IgD-negative memory B cell (primary cell): ENCODE measurements around the gene SERPINB2. TPM values are rescaled to one million over a fixed set of nuclear protein-coding genes. Genes with fewer than 3 reads are reported as not detected.
"Not testable (repeated sequence)": the region's sequence is repeated elsewhere in the genome, so short reads cannot be mapped to it uniquely, and the experiment has no call there.

ENCODE experiments used
- H3K27ac Mint-ChIP-seq, 3 donors: one replicate each; pipeline ENCODE4 v1.8.0; 2020 to 2022; ENCODE audit warnings: mild to moderate bottlenecking in 3 of 3, mixed read lengths in 3 of 3, moderate library complexity in 1 of 3
- H3K27me3 Mint-ChIP-seq: one replicate; pipeline ENCODE4 v1.8.0; 2021; ENCODE audit warnings: mixed read lengths
- H3K36me3 Mint-ChIP-seq: one replicate; pipeline ENCODE4 v1.8.0; 2020; ENCODE audit warnings: mild to moderate bottlenecking, mixed read lengths
- H3K4me1 Mint-ChIP-seq, 3 donors: one replicate each; pipeline ENCODE4 v1.8.0; 2020 to 2022; ENCODE audit warnings: mixed read lengths in 3 of 3, mild to moderate bottlenecking in 1 of 3
- H3K4me3 Mint-ChIP-seq, 4 donors: one replicate each; pipeline ENCODE4 v1.8.0; 2020 to 2022; ENCODE audit warnings: mild to moderate bottlenecking in 4 of 4, mixed read lengths in 4 of 4, moderate library complexity in 3 of 4
- H3K9me3 Mint-ChIP-seq, 3 donors: one replicate each; pipeline ENCODE4 v1.8.0; 2020 to 2021; ENCODE audit warnings: mixed read lengths in 3 of 3, mild to moderate bottlenecking in 1 of 3
- polyA plus RNA-seq: library from polyadenylated mRNA; unstranded; fragments of 300-500 nt; fragmentation: Illumina TruSeq; gene quantifications from one replicate; pipeline ENCODE4 v1.2.3, GENCODE V29; 2021

The SERPINB2 gene
- polyA plus RNA-seq, 1 donor from 2014 or later = not detected

- no peak overlapping the region for H3K4me3 Mint-ChIP-seq
- peaks cover 3 to 6% (median 3%) of the 10 kb centered on the region in 3 donors for H3K4me1 Mint-ChIP-seq
- H3K9me3 Mint-ChIP-seq = no peaks in the 10 kb centered on the region
- peaks cover 2% of the 10 kb centered on the region for H3K36me3 Mint-ChIP-seq
- H3K27me3 Mint-ChIP-seq = peaks cover 20% of the 10 kb centered on the region
- H3K27ac Mint-ChIP-seq = no peak overlapping the region
Measured at GRCh38 chr18:63940008-63940407, 52.5 kb downstream of the SERPINB2 start.

GRCh38 chr18:63940543-63941050 is 53.1 kb downstream of the SERPINB2 start:
- H3K4me1 Mint-ChIP-seq, H3K36me3 Mint-ChIP-seq, H3K9me3 Mint-ChIP-seq, H3K4me3 Mint-ChIP-seq, H3K27ac Mint-ChIP-seq: not testable (repeated sequence)
- H3K27me3 Mint-ChIP-seq = peaks cover 19% of the 10 kb centered on the region

- no peak overlapping the region for H3K27ac Mint-ChIP-seq
- H3K36me3 Mint-ChIP-seq = no peaks in the 10 kb centered on the region
- H3K4me3 Mint-ChIP-seq = peak overlapping the region in 1 of 4 donors; percentile 29
- H3K27me3 Mint-ChIP-seq = peaks cover 14% of the 10 kb centered on the region
- no peaks in the 10 kb centered on the region for H3K9me3 Mint-ChIP-seq
- H3K4me1 Mint-ChIP-seq = peaks cover 18 to 20% (median 19%) of the 10 kb centered on the region in 3 donors
Measured at GRCh38 chr18:63947051-63947790, 59.7 kb downstream of the SERPINB2 start.

- Mint-ChIP-seq H3K36me3 (no peaks in the 10 kb centered on the region), H3K27me3 (peaks cover 5% of the 10 kb centered on the region), H3K27ac (peak within 1 kb of the TSS in 1 of 3 donors; percentile 13), H3K4me1 (peaks cover 18 to 20% (median 19%) of the 10 kb centered on the region in 3 donors), H3K9me3 (no peaks in the 10 kb centered on the region), H3K4me3 (peak within 1 kb of the TSS; percentile 72 to 96 (median 84))
Measured at GRCh38 chr18:63949068-63949737, 61.7 kb downstream of the SERPINB2 start, which contains the start of gene HMSD. TSS of gene HMSD (plus strand) at chr18:63949301. CDS start at chr18:63953456, 4,155 bp downstream.

- Mint-ChIP-seq H3K4me3 (no peak overlapping the region), H3K27ac (no peak overlapping the region), H3K4me1 (peaks cover 18 to 20% (median 19%) of the 10 kb centered on the region in 3 donors), H3K9me3 (no peaks in the 10 kb centered on the region), H3K27me3 (peaks cover 1% of the 10 kb centered on the region), H3K36me3 (no peaks in the 10 kb centered on the region)
Measured at GRCh38 chr18:63951302-63951705, 63.8 kb downstream of the SERPINB2 start.

Other genes starting within 250 kb of the SERPINB2 start
- gene SERPINB4, start 243.4 kb upstream of the SERPINB2 start, polyA plus RNA-seq = not detected
- gene SERPINB3, start 225.8 kb upstream of the SERPINB2 start, polyA plus RNA-seq = not detected
- not detected for gene SERPINB11, start 184.7 kb upstream of the SERPINB2 start, polyA plus RNA-seq
- gene SERPINB7, start 112.3 kb upstream of the SERPINB2 start, polyA plus RNA-seq = not detected
- not detected for gene SERPINB10, start 20.3 kb downstream of the SERPINB2 start, polyA plus RNA-seq
- gene HMSD, start 61.6 kb downstream of the SERPINB2 start, polyA plus RNA-seq = not detected
- gene SERPINB8, start 82.4 kb downstream of the SERPINB2 start, polyA plus RNA-seq = 10.8 TPM